K562 (cell line): Measurements from ENCODE around the gene RXRB. TPM values are rescaled to one million over a fixed set of nuclear protein-coding genes. Genes with fewer than 3 reads are reported as not detected.

Source experiments
- ATF1 ChIP-seq, 2 experiments: fragments of 450-650 bp in 1 of 2; IDR thresholded peaks; 2 replicates each; pipeline ENCODE4 v1.6.1; 2016; ENCODE audit warnings: missing compliant biosample characterization in 1 of 2, missing genetic modification characterization in 1 of 2
- CBX1 ChIP-seq: sonication (generic); IDR thresholded peaks from 2 replicates; pipeline ENCODE4 v1.6.1; 2016; ENCODE audit warnings: antibody characterized with exemption, low read depth, mild to moderate bottlenecking
- DPF2 ChIP-seq: fragments of 450-650 bp; IDR thresholded peaks from 2 replicates; pipeline ENCODE4 v1.6.1; 2016
- EHMT2 ChIP-seq: fragments of 450-650 bp; IDR thresholded peaks from 2 replicates; pipeline ENCODE4 v1.6.1; 2018; ENCODE audit warnings: antibody characterized with exemption
- HDAC2 ChIP-seq: fragments of 450-650 bp; IDR thresholded peaks from 2 replicates; pipeline ENCODE4 v1.6.1; 2016; ENCODE audit warnings: mild to moderate bottlenecking
- KDM5B ChIP-seq: fragments of 200-600 bp; sonication (generic); IDR thresholded peaks from 2 replicates; pipeline ENCODE4 v1.6.1; 2012; ENCODE audit warnings: low read depth, mild to moderate bottlenecking, moderate library complexity, low read length, control low read depth, inconsistent platforms; ENCODE audit not compliant: insufficient replicate concordance
- MLLT1 ChIP-seq, 2 experiments: fragments of 450-650 bp; IDR thresholded peaks; 2 replicates each; pipeline ENCODE4 v1.6.1; 2016
- NCOA1 ChIP-seq: fragments of 450-650 bp; IDR thresholded peaks from 2 replicates; pipeline ENCODE4 v1.6.1; 2016; ENCODE audit warnings: low read depth
- NCOA4 ChIP-seq: fragments of 450-650 bp; IDR thresholded peaks from 2 replicates; pipeline ENCODE4 v1.6.1; 2018; ENCODE audit warnings: mild to moderate bottlenecking; ENCODE audit not compliant: partially characterized antibody
- NR2C2 ChIP-seq, 2 experiments: fragments of 200-800 bp in 1 of 2; sonication (Bioruptor generic) in 1 of 2; sonication (generic) in 1 of 2; formaldehyde crosslinking in 1 of 2; IDR thresholded peaks; 2 replicates each; pipeline versions ENCODE4 v1.6.1 to v1.8.0; 2016 to 2022; ENCODE audit warnings: mild to moderate bottlenecking in 1 of 2, missing compliant biosample characterization in 1 of 2, missing genetic modification characterization in 1 of 2, missing genetic modification reagents in 1 of 2
- NR4A1 ChIP-seq, 2 experiments: fragments of 250-450 bp in 1 of 2; fragments of 450-650 bp in 1 of 2; sonication (Bioruptor Pico) in 1 of 2; IDR thresholded peaks; 2 replicates each; pipeline versions ENCODE4 v1.4.0 to v1.6.1; 2016 to 2020; ENCODE audit warnings: mild to moderate bottlenecking in 2 of 2, missing compliant biosample characterization in 1 of 2, missing genetic modification characterization in 1 of 2, moderate library complexity in 1 of 2
- NRF1 ChIP-seq, 2 experiments: fragments of 450-650 bp; IDR thresholded peaks in 1 of 2; conservative IDR thresholded peaks in 1 of 2; 2 replicates each; pipeline ENCODE4 v1.6.1; 2014; ENCODE audit warnings: mild to moderate bottlenecking in 2 of 2
- RBFOX2 ChIP-seq: fragments of 200-400 bp; formaldehyde crosslinking; IDR thresholded peaks from 2 replicates; pipeline ENCODE4 v1.6.1; 2017; ENCODE audit warnings: low read depth, mild to moderate bottlenecking, low read length, moderate library complexity
- TAF15 ChIP-seq: fragments of 200-400 bp; formaldehyde crosslinking; IDR thresholded peaks from 2 replicates; pipeline ENCODE4 v1.6.1; 2017; ENCODE audit warnings: mild to moderate bottlenecking, low read depth, low read length, moderate library complexity
- TCF7L2 ChIP-seq: fragments of 150-350 bp; IDR thresholded peaks from 2 replicates; pipeline ENCODE4 v1.6.1; 2016; ENCODE audit warnings: low read depth, mild to moderate bottlenecking, low read length, moderate library complexity
- WHSC1 ChIP-seq: IDR thresholded peaks from one replicate; pipeline ENCODE4 v1.6.1; 2012; ENCODE audit warnings: low read length, control low read depth, inconsistent platforms
- ZNF124 ChIP-seq: sonication (generic); formaldehyde crosslinking; IDR thresholded peaks from 2 replicates; pipeline ENCODE4 v1.8.1; 2022; ENCODE audit warnings: missing genetic modification reagents
- ZNF174 ChIP-seq: fragments of 250-450 bp; sonication (Bioruptor Pico); IDR thresholded peaks from 2 replicates; pipeline ENCODE4 v1.4.0; 2020; ENCODE audit warnings: mild to moderate bottlenecking
- ZNF217 ChIP-seq: sonication (generic); formaldehyde crosslinking; IDR thresholded peaks from 2 replicates; pipeline ENCODE4 v1.8.0; 2022; ENCODE audit warnings: mild to moderate bottlenecking, missing genetic modification reagents
- ZNF224 ChIP-seq: sonication (generic); formaldehyde crosslinking; IDR thresholded peaks from 2 replicates; pipeline ENCODE4 v1.8.0; 2022; ENCODE audit warnings: mild to moderate bottlenecking, missing genetic modification reagents
- ZNF384 ChIP-seq: IDR thresholded peaks from 2 replicates; pipeline ENCODE4 v1.6.1; 2012; ENCODE audit warnings: low read depth, low read length, improper control_type of control experiment
- ZNF408 ChIP-seq: fragments of 250-450 bp; sonication (Bioruptor Pico); IDR thresholded peaks from 2 replicates; pipeline ENCODE4 v1.4.0; 2020; ENCODE audit warnings: low read depth, mild to moderate bottlenecking, moderate library complexity
- ZNF41 ChIP-seq: fragments of 250-450 bp; sonication (Bioruptor Pico); conservative IDR thresholded peaks from 2 replicates; pipeline ENCODE4 v1.4.0; 2020; ENCODE audit warnings: mild to moderate bottlenecking
- polyA plus RNA-seq, 8 experiments: library from polyadenylated mRNA; depleted of rRNA in 4 of 8; stranded (reverse) in 5 of 8; unstranded in 3 of 8; fragments of >200 nt; fragmentation: Nextera tagmentation in 2 of 8; fragmentation: Illumina TruSeq in 1 of 8; extraction: Ambion mirVana in 2 of 8; extraction: Trizol in 1 of 8; gene quantifications; 2 replicates each; pipeline versions ENCODE4 v1.2.1 to v1.2.3, GENCODE V29; 2011 to 2014; ENCODE audit warnings: inconsistent platforms in 1 of 8, missing spikeins in 1 of 8
- total RNA-seq, 7 experiments: library from RNA; depleted of rRNA in 6 of 7; stranded (reverse); fragments of >200 nt in 6 of 7; fragmentation: Illumina TruSeq in 2 of 7; extraction: Trizol in 2 of 7; gene quantifications; 2 replicates each; pipeline versions ENCODE4 v1.2.1 to v1.2.3, GENCODE V29; 2011 to 2021; ENCODE audit warnings: low replicate concordance in 1 of 7
- TF ChIP-seq, protein P1 (sequence below): fragments of 450-650 bp; IDR thresholded peaks from 2 replicates; pipeline ENCODE4 v1.6.1; 2014; ENCODE audit warnings: low read depth, mild to moderate bottlenecking, moderate library complexity, borderline replicate concordance
- TF ChIP-seq, protein P2 (sequence below): fragments of 250-450 bp; sonication (Bioruptor Pico); IDR thresholded peaks from 2 replicates; pipeline ENCODE4 v1.8.0; 2022; ENCODE audit warnings: inconsistent platforms

The RXRB gene
- total and polyA plus RNA-seq, 9 of the 15 experiments (the other 6 are each of a cell fraction or from before 2014, with no cell fraction given): 0.76 to 35.5 (median 18.4) TPM

- TF ChIP-seq NCOA1: no peak
- TF ChIP-seq, protein P1, sequence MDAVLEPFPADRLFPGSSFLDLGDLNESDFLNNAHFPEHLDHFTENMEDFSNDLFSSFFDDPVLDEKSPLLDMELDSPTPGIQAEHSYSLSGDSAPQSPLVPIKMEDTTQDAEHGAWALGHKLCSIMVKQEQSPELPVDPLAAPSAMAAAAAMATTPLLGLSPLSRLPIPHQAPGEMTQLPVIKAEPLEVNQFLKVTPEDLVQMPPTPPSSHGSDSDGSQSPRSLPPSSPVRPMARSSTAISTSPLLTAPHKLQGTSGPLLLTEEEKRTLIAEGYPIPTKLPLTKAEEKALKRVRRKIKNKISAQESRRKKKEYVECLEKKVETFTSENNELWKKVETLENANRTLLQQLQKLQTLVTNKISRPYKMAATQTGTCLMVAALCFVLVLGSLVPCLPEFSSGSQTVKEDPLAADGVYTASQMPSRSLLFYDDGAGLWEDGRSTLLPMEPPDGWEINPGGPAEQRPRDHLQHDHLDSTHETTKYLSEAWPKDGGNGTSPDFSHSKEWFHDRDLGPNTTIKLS: 0 out of 2 replicates have a peak, but pooled peaks have one; percentile 11
- TF ChIP-seq ZNF224: no peak
- no peak for TF ChIP-seq ZNF384
- TF ChIP-seq, protein P2, sequence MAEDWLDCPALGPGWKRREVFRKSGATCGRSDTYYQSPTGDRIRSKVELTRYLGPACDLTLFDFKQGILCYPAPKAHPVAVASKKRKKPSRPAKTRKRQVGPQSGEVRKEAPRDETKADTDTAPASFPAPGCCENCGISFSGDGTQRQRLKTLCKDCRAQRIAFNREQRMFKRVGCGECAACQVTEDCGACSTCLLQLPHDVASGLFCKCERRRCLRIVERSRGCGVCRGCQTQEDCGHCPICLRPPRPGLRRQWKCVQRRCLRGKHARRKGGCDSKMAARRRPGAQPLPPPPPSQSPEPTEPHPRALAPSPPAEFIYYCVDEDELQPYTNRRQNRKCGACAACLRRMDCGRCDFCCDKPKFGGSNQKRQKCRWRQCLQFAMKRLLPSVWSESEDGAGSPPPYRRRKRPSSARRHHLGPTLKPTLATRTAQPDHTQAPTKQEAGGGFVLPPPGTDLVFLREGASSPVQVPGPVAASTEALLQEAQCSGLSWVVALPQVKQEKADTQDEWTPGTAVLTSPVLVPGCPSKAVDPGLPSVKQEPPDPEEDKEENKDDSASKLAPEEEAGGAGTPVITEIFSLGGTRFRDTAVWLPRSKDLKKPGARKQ (CRISPR knock-in tag): no peak
- TF ChIP-seq DPF2: 0 out of 2 replicates have a peak, but pooled peaks have one; percentile 39
- no peak for TF ChIP-seq ZNF41 (CRISPR knock-in tag)
- no peak for TF ChIP-seq WHSC1
- no peak for TF ChIP-seq RBFOX2
- TF ChIP-seq NRF1 (conservative IDR thresholded peaks at IDR 0.05 in 1 of 2, IDR thresholded peaks at IDR 0.05 in 1 of 2): no peak
- no peak for TF ChIP-seq ZNF408 (CRISPR knock-in tag)
- TF ChIP-seq KDM5B: no peak
- TF ChIP-seq NR4A1 (CRISPR knock-in tag; IDR thresholded peaks at IDR 0.05): 0 out of 2 replicates have a peak, but pooled peaks have one; percentile 28
- no peak for TF ChIP-seq NR4A1 (tag; IDR thresholded peaks at IDR 0.05)
- no peak for TF ChIP-seq CBX1
- no peak for TF ChIP-seq ZNF174 (CRISPR knock-in tag)
- no peak for TF ChIP-seq ZNF124 (CRISPR knock-in tag)
- TF ChIP-seq NR2C2 (CRISPR knock-in tag; IDR thresholded peaks at IDR 0.05): no peak
- TF ChIP-seq NR2C2 (tag; IDR thresholded peaks at IDR 0.05): 0 out of 2 replicates have a peak, but pooled peaks have one; percentile 41
- TF ChIP-seq HDAC2: no peak
- no peak for TF ChIP-seq TCF7L2
- no peak for TF ChIP-seq ZNF217 (CRISPR knock-in tag)
- 0 out of 2 replicates have a peak, but pooled peaks have one; percentile 43 for TF ChIP-seq EHMT2
- TF ChIP-seq ATF1 (CRISPR knock-in tag; IDR thresholded peaks at IDR 0.05): no peak
- TF ChIP-seq ATF1 (tag; IDR thresholded peaks at IDR 0.05): no peak
- 0 out of 4 replicates have a peak, but pooled peaks of 1 of the 2 experiments have one; percentile 39 for TF ChIP-seq MLLT1 (IDR thresholded peaks at IDR 0.05)
- no peak for TF ChIP-seq TAF15
- TF ChIP-seq NCOA4: no peak
Measured at GRCh38 chr6:33197431-33198048, 2.9 kb downstream of the RXRB start (continued).
